AG09319 (cell line): ENCODE data around the gene PRDM16.

ENCODE experiments used
- DNase-seq: peaks from one replicate; pipeline ENCODE4 v3.0.0-alpha.2; 2010; ENCODE audit warnings: low read depth; ENCODE audit errors: extremely low read depth
- CTCF ChIP-seq: IDR thresholded peaks from 2 replicates; pipeline ENCODE4 v1.5.1; 2011; ENCODE audit warnings: low read depth, mild to moderate bottlenecking, inconsistent platforms, low read length, moderate library complexity

Gene PRDM16

DNA sequence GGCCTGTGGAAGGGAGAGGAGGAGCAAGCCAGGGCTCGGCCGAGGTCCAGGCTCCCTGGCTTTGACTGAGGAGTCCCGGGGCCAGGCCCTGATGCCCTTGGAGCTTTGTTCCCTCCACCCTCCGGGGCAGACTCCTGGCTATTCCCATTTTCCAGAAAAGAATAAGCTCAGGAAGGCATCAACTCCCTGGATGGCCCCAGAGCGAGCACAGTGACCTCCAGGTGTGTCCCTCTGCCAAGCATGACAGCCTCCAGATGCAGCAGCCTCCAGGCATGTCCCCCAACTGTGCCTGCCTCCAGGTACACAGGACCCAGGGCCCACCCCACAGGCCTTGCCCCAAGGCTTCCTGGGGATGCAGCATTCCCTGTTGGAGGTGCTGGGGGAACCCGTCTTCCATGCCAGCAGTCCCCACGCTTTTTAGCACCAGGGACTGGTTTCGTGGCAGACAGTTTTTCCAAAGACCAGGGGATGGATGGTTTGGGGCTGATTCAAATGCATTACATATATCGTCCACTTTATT, 369.7 kb downstream of the PRDM16 start:
- DNase-seq: no peak
- TF ChIP-seq CTCF: no peak

DNA sequence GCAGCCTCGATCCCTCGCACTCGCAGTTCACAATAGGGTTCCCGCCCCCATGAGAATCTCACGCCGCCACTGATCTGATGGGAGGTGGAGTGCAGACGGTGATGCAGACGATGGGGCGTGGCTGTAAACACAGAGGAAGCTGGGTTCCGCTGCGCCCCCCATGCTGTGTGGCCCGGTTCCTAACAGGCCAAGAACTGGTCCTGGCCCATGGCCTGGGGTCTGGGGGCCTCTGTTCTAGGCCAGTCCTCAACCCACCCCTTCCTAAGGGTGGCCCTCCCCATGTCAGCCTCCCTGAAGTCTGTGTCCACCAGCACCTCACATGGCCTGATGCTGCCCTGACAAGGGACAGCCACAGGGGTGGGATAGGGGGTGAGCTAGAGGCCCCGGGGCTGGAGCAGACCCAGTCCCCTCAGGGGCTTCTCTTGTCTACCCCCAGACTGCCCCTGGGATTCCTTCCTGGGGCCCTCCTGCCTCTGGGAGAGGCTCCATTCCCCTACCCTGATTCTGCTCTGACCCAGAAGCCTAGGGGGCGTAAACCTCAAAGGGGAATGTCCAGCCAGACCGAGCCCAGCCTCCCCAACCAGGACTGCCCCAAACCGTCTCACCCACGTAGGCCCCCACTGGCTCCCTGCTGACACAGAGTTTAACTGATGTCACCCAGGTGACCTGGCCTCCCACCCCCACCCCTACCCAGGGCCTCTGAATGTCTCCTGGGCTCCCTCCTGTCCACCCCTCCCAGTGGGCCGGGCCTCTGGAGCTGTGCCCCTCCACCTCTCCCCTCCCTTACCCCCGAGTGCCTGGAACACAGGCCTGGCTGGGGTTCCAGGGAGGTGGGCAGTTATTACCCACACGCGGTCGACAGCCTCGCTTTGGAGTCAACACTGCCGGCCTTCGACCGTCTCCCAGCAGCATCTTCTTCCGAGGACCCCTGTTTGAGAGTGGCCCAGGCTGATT, 370.6 kb downstream of the PRDM16 start:
- TF ChIP-seq CTCF: no peak
- no peak for DNase-seq

DNA sequence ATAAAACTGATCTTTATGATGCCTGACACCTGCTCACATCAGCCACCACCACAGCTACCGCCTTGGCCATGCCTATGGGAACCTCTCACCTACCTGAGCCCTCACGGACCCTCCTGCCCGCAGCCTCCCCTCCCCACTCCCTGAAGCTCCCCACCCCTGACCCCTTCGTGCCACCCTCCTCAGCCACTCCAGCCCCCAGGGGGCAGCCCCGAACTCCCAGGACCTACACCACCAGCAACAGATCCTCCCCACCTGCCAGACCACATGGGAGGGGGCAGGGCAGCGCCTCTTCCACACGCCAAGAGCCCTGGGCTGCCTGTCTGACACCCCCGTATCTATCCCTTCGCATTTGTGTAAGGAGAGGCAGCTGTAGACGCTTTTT, 371.3 kb downstream of the PRDM16 start:
- no peak for DNase-seq
- TF ChIP-seq CTCF: no peak

GRCh38 chr1:3440711-3441409, 371.9 kb downstream of the PRDM16 start:
- no peak for DNase-seq
- no peak for TF ChIP-seq CTCF

DNA sequence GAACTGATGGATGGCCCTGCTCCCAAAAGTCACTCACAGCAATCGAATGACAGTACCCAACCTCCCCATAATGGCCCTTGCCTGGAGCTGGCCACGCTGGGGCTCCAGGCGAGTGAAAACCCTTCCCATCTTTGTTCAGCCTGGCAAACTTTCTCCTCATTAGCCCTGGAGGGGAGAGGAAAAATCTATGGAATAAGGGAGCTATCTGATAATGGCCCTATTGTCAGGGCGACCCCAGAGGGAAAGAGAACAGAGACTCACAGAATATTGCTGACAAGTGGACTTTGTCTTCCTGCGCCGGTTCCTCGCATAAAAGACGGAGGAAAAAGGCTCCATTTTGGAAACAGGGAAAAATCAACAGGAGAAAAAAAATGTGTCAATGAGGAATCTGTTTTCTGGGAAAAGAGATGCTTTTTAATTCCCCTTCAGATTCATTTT, 372.4 kb downstream of the PRDM16 start:
- no peak for TF ChIP-seq CTCF

GRCh38 chr1:3441880-3442279, 372.9 kb downstream of the PRDM16 start:
- TF ChIP-seq CTCF: no peak
- no peak for DNase-seq

More for the DNA sequence above, 372.4 kb downstream of the PRDM16 start:
- no peak for DNase-seq

GRCh38 chr1:3442331-3442730, 373.3 kb downstream of the PRDM16 start:
- no peak for DNase-seq
- TF ChIP-seq CTCF: no peak
